Middle frontal gyrus (tissue), 1 donor: ENCODE measurements around the gene MAIP1.

ENCODE experiments used
- DNase-seq: peaks from one replicate; pipeline ENCODE4 v3.0.0-alpha.2; 2015; ENCODE audit warnings: low spot score; ENCODE audit errors: extremely low spot score

MAIP1 gene

GRCh38 chr2:199946836-199947235 lies 8.5 kb upstream of the MAIP1 start:
- DNase-seq: no peak

- no peak for DNase-seq
Observed at GRCh38 chr2:199950396-199950795, 5.0 kb upstream of the MAIP1 start.

GRCh38 chr2:199951023-199951422 lies 4.4 kb upstream of the MAIP1 start:
- DNase-seq: no peak

DNA sequence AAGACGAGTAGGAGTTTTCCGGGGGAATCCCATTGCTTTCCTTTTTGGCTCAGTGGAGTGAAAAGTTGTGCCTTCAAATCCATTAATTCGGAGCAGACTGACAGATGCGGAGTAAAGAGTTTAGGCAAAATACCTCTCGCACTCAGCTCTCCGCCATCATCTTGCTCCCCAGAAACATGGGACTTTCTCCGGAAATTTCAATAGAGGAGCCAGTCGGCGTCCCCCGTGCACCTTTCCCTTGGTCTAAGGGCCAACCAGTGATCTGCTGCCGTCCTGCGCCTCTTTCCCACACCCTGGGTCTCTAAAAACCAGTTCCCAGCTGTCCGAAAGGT lies 409 bp upstream of the MAIP1 start:
- DNase-seq: no peak

- no peak for DNase-seq
Observed at GRCh38 chr2:199956062-199956380, 639 bp downstream of the MAIP1 start.

- DNase-seq: no peak
Observed at GRCh38 chr2:199958014-199958413, 2.6 kb downstream of the MAIP1 start.

- DNase-seq: no peak
Observed at GRCh38 chr2:199962203-199962602, 6.8 kb downstream of the MAIP1 start.

DNA sequence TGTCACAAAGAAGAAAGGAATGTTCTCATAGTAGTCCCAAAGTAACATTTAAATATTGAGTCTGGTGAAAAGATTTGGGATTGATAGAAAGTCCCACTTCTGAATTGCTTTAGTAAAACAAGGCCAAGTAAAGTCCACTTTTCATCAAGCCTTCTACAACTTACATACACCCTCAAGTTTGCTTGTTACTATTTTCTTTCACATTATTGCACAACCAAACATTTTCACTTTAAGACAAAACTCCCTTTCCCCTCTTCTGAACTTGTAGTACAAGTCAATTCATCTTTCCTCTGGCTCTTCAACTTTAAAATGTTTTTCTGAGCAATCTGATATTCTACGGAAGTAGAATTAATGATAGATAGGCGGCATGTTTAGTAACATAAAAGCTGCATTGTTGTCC lies 11.0 kb downstream of the MAIP1 start:
- no peak for DNase-seq

- no peak for DNase-seq
Observed at GRCh38 chr2:199966976-199967375, 11.6 kb downstream of the MAIP1 start.

DNA sequence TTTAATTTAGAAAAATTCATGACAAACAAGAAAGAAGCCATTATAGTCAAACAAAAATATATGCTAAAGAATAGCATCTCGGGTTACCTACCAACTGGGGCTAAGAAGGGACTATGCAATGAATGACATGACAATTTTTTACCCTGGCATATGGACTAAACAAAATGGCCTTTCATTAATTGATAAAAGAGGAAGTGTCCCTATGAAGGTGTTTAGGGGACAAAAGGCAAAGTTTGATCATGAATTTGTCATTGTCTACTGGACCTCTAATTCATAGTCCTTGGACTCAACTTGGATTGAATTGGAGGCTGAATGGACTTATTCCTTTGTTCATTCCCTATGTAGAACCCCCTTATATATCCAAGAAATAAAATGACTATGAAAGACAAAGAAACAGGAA lies 12.7 kb downstream of the MAIP1 start:
- DNase-seq: no peak

GRCh38 chr2:199972088-199972626 lies 16.8 kb downstream of the MAIP1 start:
- DNase-seq: no peak

DNA sequence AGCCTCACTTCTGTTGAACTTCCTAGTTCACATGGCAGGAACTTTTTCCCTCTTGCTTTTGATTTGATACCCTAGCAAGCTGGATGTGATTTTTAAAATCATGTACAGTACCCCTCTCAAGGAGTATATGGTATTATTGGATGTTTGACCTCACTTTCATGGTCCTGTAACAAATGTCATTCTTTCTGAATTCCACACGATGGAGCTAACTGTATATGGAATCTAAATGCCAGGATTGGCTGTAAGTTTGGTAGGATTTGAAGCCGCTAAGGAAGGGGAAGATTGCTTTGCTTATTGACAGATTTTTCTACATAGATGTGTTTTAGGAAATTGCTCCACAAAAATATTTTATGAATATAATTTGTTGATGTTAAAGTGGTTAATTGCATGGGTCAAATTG lies 18.3 kb downstream of the MAIP1 start:
- peak; percentile 51 for DNase-seq

- DNase-seq: no peak
Observed at GRCh38 chr2:199975273-199975895, 20.0 kb downstream of the MAIP1 start.

DNA sequence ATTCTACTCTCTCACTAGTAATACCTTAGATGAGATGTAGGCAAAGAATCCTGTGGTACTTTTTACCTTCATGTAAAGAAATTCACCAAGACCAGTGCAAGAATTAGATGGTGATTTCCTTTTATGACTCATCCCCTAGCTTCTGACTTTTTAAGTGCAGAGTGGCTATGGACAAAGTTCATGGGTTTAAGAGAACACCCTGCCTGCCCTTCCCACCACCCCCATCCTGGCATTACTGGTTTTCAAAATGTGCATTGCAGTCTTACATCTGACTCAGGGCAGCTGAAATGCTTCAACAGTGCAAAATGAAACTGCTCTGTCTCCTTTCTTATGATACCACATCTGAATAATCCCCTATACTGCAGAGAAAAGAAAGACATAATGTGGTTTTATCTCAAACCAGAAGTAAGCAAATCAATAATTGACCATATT lies 22.6 kb downstream of the MAIP1 start:
- no peak for DNase-seq

GRCh38 chr2:199979398-199979797 lies 24.0 kb downstream of the MAIP1 start:
- DNase-seq: no peak

DNA sequence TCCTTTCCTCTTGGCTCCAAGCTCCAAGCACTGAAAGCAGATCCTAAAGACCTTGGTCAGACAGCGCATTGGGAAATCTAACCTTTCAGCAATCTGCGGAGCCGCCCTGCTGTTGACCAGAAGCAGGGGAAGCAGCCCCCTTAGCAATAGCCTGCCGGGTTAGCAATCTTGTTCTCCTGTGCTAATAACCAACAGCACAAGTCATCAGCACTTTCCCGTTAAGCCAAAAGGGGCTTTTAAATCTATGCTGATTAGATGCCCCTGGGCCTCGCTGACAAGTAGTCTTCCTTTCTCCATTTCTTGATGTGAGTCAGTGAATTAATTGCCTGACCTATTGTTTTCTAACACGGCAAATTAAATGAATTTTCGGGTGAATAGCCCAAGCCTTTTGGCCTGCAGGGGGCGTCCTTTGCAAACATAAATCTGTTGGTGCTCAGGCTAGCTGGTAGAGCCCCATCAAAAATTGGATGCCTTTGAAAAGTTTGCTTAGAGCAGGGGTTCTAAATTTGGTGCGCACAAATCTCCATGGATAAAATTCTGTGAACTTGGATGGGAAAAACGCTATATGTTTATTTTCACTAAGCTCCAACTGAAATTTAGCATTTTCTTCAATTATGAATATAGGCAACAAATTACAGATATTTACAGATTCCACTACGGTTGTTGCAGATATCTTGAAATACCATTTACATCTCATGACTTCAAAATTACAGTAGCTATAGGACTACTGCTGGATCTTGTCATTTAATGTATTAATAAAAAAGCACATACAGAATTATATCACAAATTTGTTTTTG lies 24.6 kb downstream of the MAIP1 start:
- peak; percentile 71 for DNase-seq

DNA sequence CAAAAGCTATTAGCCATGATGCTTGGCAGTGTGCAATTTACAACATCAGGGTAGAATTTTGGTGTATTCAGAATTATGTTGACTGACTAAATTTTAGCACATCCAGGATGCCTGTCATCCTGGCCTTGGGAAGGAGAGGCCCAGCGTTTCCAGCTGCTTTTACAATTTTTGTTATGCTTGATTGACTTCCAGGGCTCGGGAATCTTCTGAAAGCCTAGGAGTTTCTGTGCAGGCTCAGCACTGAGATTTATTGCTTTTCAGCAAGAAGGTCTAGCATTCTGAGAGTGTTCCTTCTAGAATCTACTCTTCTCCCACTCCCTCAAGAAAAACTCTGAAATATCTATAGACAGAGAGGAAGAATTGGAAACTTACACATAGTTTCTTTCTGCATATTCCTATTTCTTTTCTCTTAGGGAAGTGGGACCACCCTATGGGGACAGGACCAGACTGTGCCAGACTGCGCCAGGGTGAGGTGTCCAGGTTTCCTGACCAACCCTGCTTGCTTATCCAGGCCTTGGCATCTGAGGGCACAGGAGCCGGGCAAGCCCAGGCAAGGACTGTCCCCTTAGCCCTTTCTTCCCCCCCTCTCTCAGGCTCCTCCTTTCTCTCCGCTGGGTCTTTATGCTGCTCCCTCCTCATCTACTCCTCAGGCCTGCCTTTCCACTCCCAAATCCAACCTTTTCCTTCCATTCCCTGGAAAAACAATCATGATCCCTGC lies 26.9 kb downstream of the MAIP1 start:
- DNase-seq: no peak

GRCh38 chr2:199983534-199983933 lies 28.2 kb downstream of the MAIP1 start:
- DNase-seq: no peak

DNA sequence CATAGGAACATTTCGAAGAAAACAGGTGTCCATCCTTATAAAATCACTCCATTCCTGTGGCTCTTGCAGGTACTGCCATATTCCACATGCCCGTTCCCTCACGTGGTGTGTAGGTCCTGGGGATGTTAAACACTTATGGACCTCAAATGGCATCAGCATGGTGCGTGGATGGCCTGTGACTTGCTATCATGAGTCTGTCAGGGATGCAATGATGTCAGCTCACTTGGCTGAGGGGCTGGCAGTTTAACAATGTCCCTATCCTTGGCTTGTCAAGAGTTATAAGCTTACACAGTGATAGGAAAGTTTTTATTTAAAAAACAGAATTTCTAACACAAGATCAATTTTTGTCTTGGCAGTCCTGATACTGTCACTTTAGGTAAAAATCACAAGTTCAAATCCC lies 28.8 kb downstream of the MAIP1 start:
- no peak for DNase-seq

DNA sequence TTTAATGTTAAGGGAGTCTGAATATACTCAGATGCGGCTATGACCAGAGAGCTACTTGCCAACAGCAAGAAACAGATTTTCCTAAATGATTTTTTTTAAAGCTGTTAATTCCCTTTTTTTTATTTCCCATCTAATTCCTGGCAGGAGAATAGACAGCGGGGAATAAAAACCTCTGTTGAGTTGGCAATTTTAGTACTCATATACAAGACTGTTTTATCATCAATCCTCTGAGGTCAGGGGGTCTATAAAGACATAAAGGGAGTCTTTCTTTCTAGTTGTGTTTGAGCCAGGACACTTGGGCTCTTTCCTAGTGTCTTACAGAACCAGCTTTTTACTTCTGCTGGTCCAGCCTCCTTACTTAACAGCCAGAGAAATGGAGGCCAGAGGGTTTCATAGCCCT lies 29.4 kb downstream of the MAIP1 start:
- DNase-seq: no peak

- no peak for DNase-seq
Observed at GRCh38 chr2:199985625-199986207, 30.3 kb downstream of the MAIP1 start.

GRCh38 chr2:199987586-199987985 lies 32.2 kb downstream of the MAIP1 start:
- DNase-seq: no peak
